Stimulated activated CD4-positive, alpha-beta T cell treated with anti-CD3 and anti-CD28 coated beads, TNF-alpha, amount 100 ng/mL, for 1 hour (primary cell): Measurements from ENCODE around the gene PACSIN1.
A peak's percentile ranks its signal among the peaks of the same experiment; 100 is the strongest.

Source experiments
- DNase-seq, 3 donors: peaks; one replicate each; pipeline ENCODE4 v3.0.0-alpha.2; 2020; ENCODE audit warnings: low read depth in 3 of 3, low spot score in 1 of 3

Gene PACSIN1

GRCh38 chr6:34465531-34466241 lies at the start of gene PACSIN1:
TSS of gene PACSIN1 (plus strand) at chr6:34466076. CDS start at chr6:34526306, 60,230 bp downstream.
- no peak for DNase-seq

GRCh38 chr6:34416877-34417371 lies 49.0 kb upstream of the PACSIN1 start:
- DNase-seq = no peak

GRCh38 chr6:34418367-34418766 lies 47.5 kb upstream of the PACSIN1 start:
- no peak for DNase-seq

- no peak for DNase-seq
Observed at GRCh38 chr6:34423254-34423653, 42.6 kb upstream of the PACSIN1 start.

GRCh38 chr6:34424200-34425131 lies 41.4 kb upstream of the PACSIN1 start:
- no peak for DNase-seq

GRCh38 chr6:34425132-34425497 lies 40.8 kb upstream of the PACSIN1 start:
- DNase-seq = peak in 1 of 3 donors; percentile 7

GRCh38 chr6:34425498-34426410 lies 40.1 kb upstream of the PACSIN1 start, which contains the start of gene RPS10:
TSS of gene RPS10 (minus strand) at chr6:34426069. CDS start at chr6:34425221, 848 bp downstream.
- DNase-seq = peak; percentile 77 to 91 (median 82)

- DNase-seq = no peak
Observed at GRCh38 chr6:34435916-34436315, 30.0 kb upstream of the PACSIN1 start.

- no peak for DNase-seq
Observed at GRCh38 chr6:34436803-34437643, 28.9 kb upstream of the PACSIN1 start.

GRCh38 chr6:34437644-34437970 lies 28.3 kb upstream of the PACSIN1 start:
- no peak for DNase-seq

- no peak for DNase-seq
Observed at GRCh38 chr6:34438705-34439104, 27.2 kb upstream of the PACSIN1 start.

- no peak for DNase-seq
Observed at GRCh38 chr6:34439442-34439841, 26.4 kb upstream of the PACSIN1 start.

- DNase-seq = no peak
Observed at GRCh38 chr6:34441526-34441925, 24.4 kb upstream of the PACSIN1 start.

- no peak for DNase-seq
Observed at GRCh38 chr6:34445313-34445860, 20.5 kb upstream of the PACSIN1 start.

- DNase-seq = no peak
Observed at GRCh38 chr6:34447386-34447785, 18.5 kb upstream of the PACSIN1 start.

- DNase-seq = no peak
Observed at GRCh38 chr6:34447910-34448309, 18.0 kb upstream of the PACSIN1 start.

- DNase-seq = no peak
Observed at GRCh38 chr6:34451192-34451591, 14.7 kb upstream of the PACSIN1 start.

GRCh38 chr6:34455831-34456230 lies 10.0 kb upstream of the PACSIN1 start:
- no peak for DNase-seq

- no peak for DNase-seq
Observed at GRCh38 chr6:34457382-34457741, 8.5 kb upstream of the PACSIN1 start.
